HepG2 (cell line): ENCODE measurements around the gene ALG5. TPM values are rescaled to one million over a fixed set of nuclear protein-coding genes. Genes with fewer than 3 reads are reported as not detected.
A peak's percentile ranks its signal among the peaks of the same experiment; 100 is the strongest.

Source experiments
- E2F1 ChIP-seq: sonication (generic); formaldehyde crosslinking; IDR thresholded peaks from 2 replicates; pipeline ENCODE4 v1.5.0; 2020; ENCODE audit warnings: missing genetic modification reagents
- ELF3 ChIP-seq: IDR thresholded peaks from 2 replicates; pipeline ENCODE4 v1.6.1; 2016; ENCODE audit warnings: missing genetic modification reagents, missing compliant biosample characterization
- GATAD2A ChIP-seq: IDR thresholded peaks from 2 replicates; pipeline ENCODE4 v1.6.1; 2016
- HCFC1 ChIP-seq: fragments of 150-350 bp; IDR thresholded peaks from 2 replicates; pipeline ENCODE4 v1.6.1; 2014; ENCODE audit warnings: low read depth, low read length
- HOXA9 ChIP-seq: sonication (generic); formaldehyde crosslinking; IDR thresholded peaks from 2 replicates; pipeline ENCODE4 v1.8.1; 2022; ENCODE audit warnings: missing genetic modification reagents, mild to moderate bottlenecking, moderate library complexity, borderline replicate concordance
- IKZF1 ChIP-seq: fragments of 450-650 bp; IDR thresholded peaks from 2 replicates; pipeline ENCODE4 v1.7.1; 2016
- KLF12 ChIP-seq: sonication (generic); formaldehyde crosslinking; IDR thresholded peaks from 2 replicates; pipeline ENCODE4 v1.4.0; 2020; ENCODE audit warnings: missing genetic modification reagents, borderline replicate concordance
- NCOA5 ChIP-seq: sonication (generic); formaldehyde crosslinking; IDR thresholded peaks from 2 replicates; pipeline ENCODE4 v1.4.0; 2020; ENCODE audit warnings: missing genetic modification reagents
- NONO ChIP-seq, 2 experiments: fragments of 450-650 bp in 1 of 2; sonication (generic) in 1 of 2; formaldehyde crosslinking in 1 of 2; IDR thresholded peaks in 1 of 2; conservative IDR thresholded peaks in 1 of 2; 2 replicates each; pipeline versions ENCODE4 v1.6.1 to v1.8.0; 2017 to 2022; ENCODE audit warnings: mild to moderate bottlenecking in 1 of 2, missing genetic modification reagents in 1 of 2, moderate library complexity in 1 of 2
- NR3C1 ChIP-seq: sonication (generic); formaldehyde crosslinking; IDR thresholded peaks from 2 replicates; pipeline ENCODE4 v1.4.0; 2020; ENCODE audit warnings: missing genetic modification reagents
- PCBP2 ChIP-seq: fragments of 200-400 bp; formaldehyde crosslinking; optimal IDR thresholded peaks from 2 replicates; pipeline ENCODE3; 2018; ENCODE audit warnings: low read length, low read depth; ENCODE audit not compliant: poor library complexity, severe bottlenecking
- RBM22 ChIP-seq: fragments of 200-400 bp; formaldehyde crosslinking; optimal IDR thresholded peaks from 2 replicates; pipeline ENCODE3; 2017; ENCODE audit warnings: mild to moderate bottlenecking, low read length, moderate library complexity
- THAP7 ChIP-seq: sonication (generic); formaldehyde crosslinking; IDR thresholded peaks from 2 replicates; pipeline ENCODE4 v1.8.1; 2023; ENCODE audit warnings: mild to moderate bottlenecking, missing genetic modification reagents
- ZBTB3 ChIP-seq: sonication (generic); formaldehyde crosslinking; IDR thresholded peaks from 2 replicates; pipeline ENCODE4 v1.4.0; 2020; ENCODE audit warnings: low read depth, mild to moderate bottlenecking, moderate library complexity, missing genetic modification reagents, borderline replicate concordance
- ZC3H4 ChIP-seq: sonication (generic); formaldehyde crosslinking; IDR thresholded peaks from 2 replicates; pipeline ENCODE4 v1.4.0; 2020; ENCODE audit warnings: missing genetic modification reagents, borderline replicate concordance
- ZFP36L2 ChIP-seq: sonication (generic); formaldehyde crosslinking; IDR thresholded peaks from 2 replicates; pipeline ENCODE4 v1.4.0; 2020; ENCODE audit warnings: missing genetic modification reagents
- ZFP37 ChIP-seq: sonication (generic); formaldehyde crosslinking; IDR thresholded peaks from 2 replicates; pipeline ENCODE4 v1.4.0; 2020; ENCODE audit warnings: missing genetic modification reagents, borderline replicate concordance
- ZNF232 ChIP-seq: sonication (generic); formaldehyde crosslinking; IDR thresholded peaks from 2 replicates; pipeline ENCODE4 v1.4.0; 2020; ENCODE audit warnings: missing genetic modification reagents, borderline replicate concordance
- ZNF367 ChIP-seq: sonication (generic); formaldehyde crosslinking; IDR thresholded peaks from 2 replicates; pipeline ENCODE4 v1.4.0; 2020; ENCODE audit warnings: missing genetic modification reagents, borderline replicate concordance
- ZZZ3 ChIP-seq: sonication (generic); formaldehyde crosslinking; IDR thresholded peaks from 2 replicates; pipeline ENCODE4 v1.4.0; 2020; ENCODE audit warnings: missing genetic modification reagents, mild to moderate bottlenecking, borderline replicate concordance
- polyA plus RNA-seq, 8 experiments: library from polyadenylated mRNA; depleted of rRNA in 3 of 8; stranded (reverse) in 7 of 8; unstranded in 1 of 8; fragments of >200 nt; fragmentation: Illumina TruSeq in 4 of 8; extraction: Trizol in 4 of 8; gene quantifications; 2 replicates each; pipeline versions ENCODE4 v1.2.1 to v1.2.3, GENCODE V29; 2011 to 2016; ENCODE audit warnings: low read depth in 4 of 8, missing spikeins in 1 of 8, mixed read lengths in 1 of 8; ENCODE audit not compliant: insufficient read depth in 1 of 8
- total RNA-seq, 5 experiments: library from RNA; depleted of rRNA; stranded (reverse); fragments of >200 nt; fragmentation: Illumina TruSeq; extraction: Trizol; gene quantifications; 2 replicates each; pipeline ENCODE4 v1.2.3, GENCODE V29; 2016; ENCODE audit warnings: low read depth in 1 of 5
- TF ChIP-seq, protein P1 (sequence below): sonication (generic); formaldehyde crosslinking; IDR thresholded peaks from 2 replicates; pipeline ENCODE4 v1.4.0; 2020; ENCODE audit warnings: missing genetic modification reagents, mild to moderate bottlenecking, borderline replicate concordance
- TF ChIP-seq, protein P2 (sequence below): sonication (generic); formaldehyde crosslinking; IDR thresholded peaks from 2 replicates; pipeline ENCODE4 v1.5.0; 2020; ENCODE audit warnings: mild to moderate bottlenecking, low read depth, missing genetic modification reagents, borderline replicate concordance
- TF ChIP-seq, protein P3 (sequence below): sonication (generic); formaldehyde crosslinking; IDR thresholded peaks from 2 replicates; pipeline ENCODE4 v1.4.0; 2020; ENCODE audit warnings: missing genetic modification reagents; ENCODE audit errors: not compliant biosample characterization

ALG5 gene
- total and polyA plus RNA-seq, 2 of the 13 experiments (the other 11 are each of a cell fraction or from before 2014, with no cell fraction given): 27.8 to 51.1 TPM

DNA sequence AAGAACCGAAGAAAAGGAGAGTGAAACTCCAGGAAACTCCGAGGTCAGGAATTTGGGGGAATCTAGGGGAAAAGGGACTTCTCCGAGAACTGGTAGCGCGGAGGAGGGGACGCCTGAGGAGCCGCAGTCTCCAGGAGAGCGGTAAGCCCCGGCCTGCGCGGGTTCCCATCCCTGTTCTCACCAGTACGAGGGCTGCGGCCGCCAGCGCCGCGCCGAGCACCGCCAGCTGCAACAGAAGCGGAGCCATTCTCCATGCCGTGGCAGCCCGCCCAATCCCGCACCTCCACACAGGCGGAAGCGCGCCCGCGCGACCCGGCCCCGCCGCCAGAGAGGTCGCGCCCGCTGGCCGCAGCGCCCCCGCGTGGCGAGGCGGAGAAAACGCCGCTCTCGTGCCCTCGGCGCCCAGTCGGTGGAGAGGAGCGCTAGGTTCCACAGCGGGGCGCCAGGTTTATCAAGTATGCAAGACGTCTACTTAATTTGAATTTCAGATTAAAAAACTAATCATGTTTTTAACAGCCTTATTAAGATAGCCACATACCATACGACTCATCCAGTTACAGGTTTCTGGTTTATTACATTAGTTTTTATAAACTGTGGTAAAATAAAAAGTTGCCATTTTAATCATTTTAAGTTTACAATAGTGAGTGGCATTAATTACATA is at the start of gene ALG5 (continued):
- TF ChIP-seq, protein P1, sequence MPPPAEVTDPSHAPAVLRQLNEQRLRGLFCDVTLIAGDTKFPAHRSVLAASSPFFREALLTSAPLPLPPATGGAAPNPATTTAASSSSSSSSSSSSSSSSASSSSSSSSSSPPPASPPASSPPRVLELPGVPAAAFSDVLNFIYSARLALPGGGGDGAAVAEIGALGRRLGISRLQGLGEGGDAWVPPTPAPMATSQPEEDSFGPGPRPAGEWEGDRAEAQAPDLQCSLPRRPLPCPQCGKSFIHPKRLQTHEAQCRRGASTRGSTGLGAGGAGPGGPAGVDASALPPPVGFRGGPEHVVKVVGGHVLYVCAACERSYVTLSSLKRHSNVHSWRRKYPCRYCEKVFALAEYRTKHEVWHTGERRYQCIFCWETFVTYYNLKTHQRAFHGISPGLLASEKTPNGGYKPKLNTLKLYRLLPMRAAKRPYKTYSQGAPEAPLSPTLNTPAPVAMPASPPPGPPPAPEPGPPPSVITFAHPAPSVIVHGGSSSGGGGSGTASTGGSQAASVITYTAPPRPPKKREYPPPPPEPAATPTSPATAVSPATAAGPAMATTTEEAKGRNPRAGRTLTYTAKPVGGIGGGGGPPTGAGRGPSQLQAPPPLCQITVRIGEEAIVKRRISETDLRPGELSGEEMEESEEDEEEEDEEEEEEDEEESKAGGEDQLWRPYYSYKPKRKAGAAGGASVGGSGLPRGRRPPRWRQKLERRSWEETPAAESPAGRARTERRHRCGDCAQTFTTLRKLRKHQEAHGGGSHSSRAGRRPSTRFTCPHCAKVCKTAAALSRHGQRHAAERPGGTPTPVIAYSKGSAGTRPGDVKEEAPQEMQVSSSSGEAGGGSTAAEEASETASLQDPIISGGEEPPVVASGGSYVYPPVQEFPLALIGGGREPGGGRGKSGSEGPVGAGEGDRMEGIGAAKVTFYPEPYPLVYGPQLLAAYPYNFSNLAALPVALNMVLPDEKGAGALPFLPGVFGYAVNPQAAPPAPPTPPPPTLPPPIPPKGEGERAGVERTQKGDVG (CRISPR knock-in tag): no peak
- TF ChIP-seq RBM22 (no peak), ELF3 (CRISPR knock-in tag) (peak; percentile 91), HOXA9 (CRISPR knock-in tag) (no peak), ZNF232 (CRISPR knock-in tag) (no peak), NONO (IDR thresholded peaks at IDR 0.05) (no peak), NONO (CRISPR knock-in tag; conservative IDR thresholded peaks at IDR 0.05) (peak; percentile 92), PCBP2 (no peak), HCFC1 (peak; percentile 50), ZNF367 (CRISPR knock-in tag) (no peak), NR3C1 (CRISPR knock-in tag) (no peak), KLF12 (CRISPR knock-in tag) (peak; percentile 66; the same call in 1 of the 2 replicates), ZFP37 (CRISPR knock-in tag) (no peak), ZZZ3 (no peak), NCOA5 (CRISPR knock-in tag) (no peak), GATAD2A (CRISPR knock-in tag) (no peak), THAP7 (CRISPR knock-in tag) (peak; percentile 70; the same call in 1 of the 2 replicates), E2F1 (0 out of 2 replicates have a peak, but pooled peaks have one; percentile 41), IKZF1 (no peak), ZC3H4 (0 out of 2 replicates have a peak, but pooled peaks have one; percentile 31), ZBTB3 (CRISPR knock-in tag) (no peak), ZFP36L2 (CRISPR knock-in tag) (no peak)
- TF ChIP-seq, protein P2, sequence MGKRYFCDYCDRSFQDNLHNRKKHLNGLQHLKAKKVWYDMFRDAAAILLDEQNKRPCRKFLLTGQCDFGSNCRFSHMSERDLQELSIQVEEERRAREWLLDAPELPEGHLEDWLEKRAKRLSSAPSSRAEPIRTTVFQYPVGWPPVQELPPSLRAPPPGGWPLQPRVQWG (CRISPR knock-in tag): no peak
- TF ChIP-seq, protein P3, sequence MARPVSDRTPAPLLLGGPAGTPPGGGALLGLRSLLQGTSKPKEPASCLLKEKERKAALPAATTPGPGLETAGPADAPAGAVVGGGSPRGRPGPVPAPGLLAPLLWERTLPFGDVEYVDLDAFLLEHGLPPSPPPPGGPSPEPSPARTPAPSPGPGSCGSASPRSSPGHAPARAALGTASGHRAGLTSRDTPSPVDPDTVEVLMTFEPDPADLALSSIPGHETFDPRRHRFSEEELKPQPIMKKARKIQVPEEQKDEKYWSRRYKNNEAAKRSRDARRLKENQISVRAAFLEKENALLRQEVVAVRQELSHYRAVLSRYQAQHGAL (CRISPR knock-in tag): no peak
